ENCODE results near the gene LGALS3BP.

Gene LGALS3BP

GRCh38 chr17:78922816-78923498 is 56.8 kb downstream of the LGALS3BP start:
- DNase-seq (ENCODE audit: insufficient read length, low spot score) (no peak), FAIRE-seq (no peak)

- DNase-seq (ENCODE audit: insufficient read length, low spot score), result no peak
- FAIRE-seq, result no peak
Measured at GRCh38 chr17:78921437-78921971, 58.2 kb downstream of the LGALS3BP start.
